Measurements from ENCODE around the gene SNX6. TPM values are rescaled to one million over a fixed set of nuclear protein-coding genes. Genes with fewer than 3 reads are reported as not detected.

Gene SNX6
- total and polyA plus RNA-seq, 2 donors (not counting 3 experiments of a cell fraction or from before 2014, with no cell fraction given): 95.1 to 120 TPM

DNA sequence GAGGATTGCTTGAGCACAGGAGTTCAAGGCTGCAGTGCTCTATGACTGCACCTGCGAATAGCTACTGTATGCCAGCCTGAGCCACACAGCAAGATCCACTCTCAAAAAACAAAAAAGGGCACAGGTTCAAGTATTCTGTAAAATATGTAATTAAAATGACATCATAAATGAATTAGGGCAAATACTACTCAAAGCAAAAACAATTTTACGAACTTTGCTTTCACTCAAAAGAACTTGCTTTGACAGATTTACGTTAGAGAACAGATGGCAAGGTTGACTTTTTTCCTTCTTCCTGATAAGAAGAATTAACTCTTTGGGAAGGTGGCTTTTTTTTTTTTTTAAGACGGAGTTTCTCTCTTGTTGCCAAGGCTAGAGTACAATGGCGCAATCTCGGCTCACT, 46.4 kb downstream of the SNX6 start:
- no peaks in the 10 kb centered on the region for H3K4me1 ChIP-seq (ENCODE audit: control insufficient read depth, extremely low read depth, insufficient read depth, low read length)
- H3K79me2 ChIP-seq (ENCODE audit: control insufficient read depth, insufficient read depth, low read length): no peaks in the 10 kb centered on the region
- no peaks in the 10 kb centered on the region for H3K9me1 ChIP-seq (replicated peaks; ENCODE audit: control insufficient read depth, extremely low read depth, insufficient read depth, low read length)
- H3K27me3 ChIP-seq (ENCODE audit: control insufficient read depth in 2 of 2, insufficient read depth in 2 of 2, low read length in 2 of 2): no peaks in the 10 kb centered on the region
- no peak overlapping the region for H3K9ac ChIP-seq (replicated peaks; ENCODE audit: extremely low read depth, insufficient read depth, low read length)
- dilution Hi-C loops (cut with MboI; ENCODE audit: extremely low pct_ligation_motif_present, low sequenced_read_pairs) (no loop called here), intact Hi-C loops (cut with micrococcal nuclease) (loop anchor here (5.0 kb wide), 1 partner anchor 34 kb away; no protein-coding TSS in a partner anchor)
- no peaks in the 10 kb centered on the region for H3K9me3 ChIP-seq (replicated peaks; ENCODE audit: control insufficient read depth, insufficient read depth, low read length)
- no TSS peak for BruUV-seq (replicated peaks)
- H3K4me3 ChIP-seq (replicated peaks in 1 of 3; ENCODE audit: insufficient read depth in 1 of 3, low read depth in 1 of 3, low read length in 3 of 3): no peak overlapping the region
- H3K4me2 ChIP-seq (ENCODE audit: insufficient read depth, low read length): no peak overlapping the region
- peaks cover 8 to 20% of the 10 kb centered on the region in 2 experiments for H3K36me3 ChIP-seq (ENCODE audit: control insufficient read depth in 2 of 2, extremely low read depth in 1 of 2, insufficient read depth in 2 of 2, low read length in 2 of 2)
- CTCF ChIA-PET: no interaction called here
- FAIRE-seq (no peak), DNase-seq (ENCODE audit: low read depth, low spot score) (no peak)
- no peak for TF ChIP-seq EZH2 (IDR thresholded peaks at IDR 0.05; ENCODE audit: borderline replicate concordance, low read depth, low read length, severe bottlenecking)
- TF ChIP-seq, protein P1, sequence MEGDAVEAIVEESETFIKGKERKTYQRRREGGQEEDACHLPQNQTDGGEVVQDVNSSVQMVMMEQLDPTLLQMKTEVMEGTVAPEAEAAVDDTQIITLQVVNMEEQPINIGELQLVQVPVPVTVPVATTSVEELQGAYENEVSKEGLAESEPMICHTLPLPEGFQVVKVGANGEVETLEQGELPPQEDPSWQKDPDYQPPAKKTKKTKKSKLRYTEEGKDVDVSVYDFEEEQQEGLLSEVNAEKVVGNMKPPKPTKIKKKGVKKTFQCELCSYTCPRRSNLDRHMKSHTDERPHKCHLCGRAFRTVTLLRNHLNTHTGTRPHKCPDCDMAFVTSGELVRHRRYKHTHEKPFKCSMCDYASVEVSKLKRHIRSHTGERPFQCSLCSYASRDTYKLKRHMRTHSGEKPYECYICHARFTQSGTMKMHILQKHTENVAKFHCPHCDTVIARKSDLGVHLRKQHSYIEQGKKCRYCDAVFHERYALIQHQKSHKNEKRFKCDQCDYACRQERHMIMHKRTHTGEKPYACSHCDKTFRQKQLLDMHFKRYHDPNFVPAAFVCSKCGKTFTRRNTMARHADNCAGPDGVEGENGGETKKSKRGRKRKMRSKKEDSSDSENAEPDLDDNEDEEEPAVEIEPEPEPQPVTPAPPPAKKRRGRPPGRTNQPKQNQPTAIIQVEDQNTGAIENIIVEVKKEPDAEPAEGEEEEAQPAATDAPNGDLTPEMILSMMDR (IDR thresholded peaks at IDR 0.05; ENCODE audit: extremely low read depth in 1 of 2, insufficient read depth in 1 of 2, low read depth in 1 of 2, low read length in 2 of 2): no peak
- no peak for TF ChIP-seq FOS (IDR thresholded peaks at IDR 0.05; ENCODE audit: borderline replicate concordance, insufficient read depth, low read length)
- TF ChIP-seq, protein P2, sequence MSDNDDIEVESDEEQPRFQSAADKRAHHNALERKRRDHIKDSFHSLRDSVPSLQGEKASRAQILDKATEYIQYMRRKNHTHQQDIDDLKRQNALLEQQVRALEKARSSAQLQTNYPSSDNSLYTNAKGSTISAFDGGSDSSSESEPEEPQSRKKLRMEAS (IDR thresholded peaks at IDR 0.05; ENCODE audit: insufficient read depth, insufficient read length): no peak
- no peak for TF ChIP-seq POLR2A (IDR thresholded peaks at IDR 0.05; ENCODE audit: low read depth, low read length)
- no peak for TF ChIP-seq GATA2 (IDR thresholded peaks at IDR 0.05; ENCODE audit: insufficient read depth, insufficient read length, low read depth, low read length)
- TF ChIP-seq POLR2AphosphoS5 (IDR thresholded peaks at IDR 0.05; ENCODE audit: insufficient read depth, low read depth, low read length): no peak
- TF ChIP-seq JUN (IDR thresholded peaks at IDR 0.05; ENCODE audit: borderline replicate concordance, insufficient read depth, insufficient read length, low read depth): no peak
- no peak for TF ChIP-seq MYC (IDR thresholded peaks at IDR 0.05; ENCODE audit: low read depth, low read length)
- POLR2A ChIA-PET: no interaction called here
- no peak overlapping the region for H2AFZ ChIP-seq (ENCODE audit: low read depth, low read length)
- no peaks in the 10 kb centered on the region for H4K20me1 ChIP-seq (replicated peaks; ENCODE audit: control insufficient read depth, extremely low read depth, insufficient read depth, low read length)
- no peak overlapping the region for H3K27ac ChIP-seq (ENCODE audit: insufficient read depth, low read depth, low read length)

All from endothelial cell of umbilical vein (primary cell).